ENCODE data around the gene AKT1S1.

Gene AKT1S1

DNA sequence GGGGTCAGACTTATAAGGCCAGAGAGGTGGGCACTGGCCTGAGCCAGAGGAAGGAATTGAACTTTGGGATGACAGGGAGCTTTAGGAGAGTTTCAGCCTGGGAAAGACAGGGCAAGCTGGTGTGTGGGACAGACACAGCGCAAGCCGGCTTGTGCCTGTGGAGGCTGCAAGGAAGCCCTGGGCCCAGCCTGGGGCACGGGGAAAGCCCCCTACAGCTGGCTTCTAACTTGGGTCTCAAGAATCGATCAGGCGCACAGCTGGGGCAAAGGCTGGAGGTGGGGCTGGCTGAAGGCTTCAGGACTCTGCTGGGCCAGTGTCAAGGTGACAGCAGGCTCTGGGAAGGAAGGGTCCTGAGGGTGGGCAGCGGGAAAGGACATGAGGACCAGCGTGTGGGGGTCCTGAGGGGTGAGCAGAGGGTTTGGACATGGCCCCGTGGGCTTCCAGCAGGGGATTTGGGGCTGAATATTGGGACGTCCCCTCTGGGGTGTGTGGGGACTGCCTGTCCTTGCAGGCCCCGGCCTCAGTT, 23.2 kb downstream of the AKT1S1 start:
- DNase-seq (ENCODE audit: low spot score) = no peak

DNA sequence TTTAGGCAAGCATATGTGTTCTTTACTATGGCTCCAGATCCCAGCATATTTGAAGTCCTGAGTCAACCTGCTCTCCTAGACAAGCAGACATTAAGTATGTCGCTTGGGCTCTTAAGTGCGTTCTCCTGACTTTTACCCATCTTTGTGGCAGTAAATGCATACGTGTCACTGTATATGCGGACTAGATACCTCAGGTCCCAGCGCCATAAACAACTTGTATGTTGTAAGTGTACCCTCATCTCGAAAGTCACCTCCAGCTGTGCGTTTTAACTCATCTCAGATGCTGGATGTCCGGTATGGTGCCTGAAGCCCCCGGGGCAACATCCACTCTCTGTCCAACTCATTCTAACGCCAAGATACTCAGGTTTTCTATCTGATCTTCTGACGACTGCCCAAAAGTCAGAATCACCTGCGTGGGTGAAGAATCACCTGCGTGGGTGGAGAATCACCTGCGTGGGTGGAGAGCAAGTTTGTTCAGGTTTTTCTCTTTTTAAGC, 24.5 kb downstream of the AKT1S1 start:
- no peak for DNase-seq (ENCODE audit: low spot score)

DNA sequence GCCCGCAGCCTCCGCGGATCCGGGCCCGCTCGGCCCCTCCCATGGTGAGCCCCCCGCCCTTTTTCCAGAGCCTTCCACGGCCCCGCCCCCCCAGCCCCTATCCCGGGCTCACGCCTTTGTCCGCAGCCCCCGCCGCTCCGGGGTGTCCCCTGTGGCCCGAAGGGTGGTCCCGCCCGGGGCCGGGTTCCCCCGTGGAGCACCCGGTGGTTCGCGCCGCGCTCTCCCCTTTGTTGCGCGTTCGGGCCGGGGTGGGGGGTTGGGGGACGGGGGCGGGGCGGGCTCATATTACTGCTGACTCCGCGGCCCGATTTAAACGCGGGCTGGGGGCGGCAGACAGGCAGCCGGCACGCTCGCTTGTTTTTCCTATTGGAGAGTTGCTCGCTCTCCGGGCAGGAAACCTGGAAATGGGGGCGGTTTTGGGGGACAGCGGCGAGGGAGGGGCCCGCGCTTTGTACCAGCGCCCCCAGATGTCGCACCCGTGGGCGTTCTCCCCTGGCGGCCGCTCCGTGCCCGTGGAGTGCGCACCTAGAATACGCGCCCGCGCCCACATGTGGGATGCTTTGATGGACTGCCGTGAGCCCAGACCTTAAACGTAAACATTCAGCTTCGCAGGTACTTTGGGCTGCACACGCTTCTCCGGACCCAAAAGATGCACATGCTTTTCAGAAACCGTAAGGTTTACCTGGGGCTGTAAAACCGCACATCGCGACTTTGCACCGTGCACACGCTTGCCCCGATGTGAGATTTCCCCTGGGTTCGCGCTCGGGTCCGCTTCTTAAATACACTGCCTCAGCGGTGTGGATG, 25.5 kb downstream of the AKT1S1 start:
- peak; percentile 66 for DNase-seq (ENCODE audit: low spot score)

DNA sequence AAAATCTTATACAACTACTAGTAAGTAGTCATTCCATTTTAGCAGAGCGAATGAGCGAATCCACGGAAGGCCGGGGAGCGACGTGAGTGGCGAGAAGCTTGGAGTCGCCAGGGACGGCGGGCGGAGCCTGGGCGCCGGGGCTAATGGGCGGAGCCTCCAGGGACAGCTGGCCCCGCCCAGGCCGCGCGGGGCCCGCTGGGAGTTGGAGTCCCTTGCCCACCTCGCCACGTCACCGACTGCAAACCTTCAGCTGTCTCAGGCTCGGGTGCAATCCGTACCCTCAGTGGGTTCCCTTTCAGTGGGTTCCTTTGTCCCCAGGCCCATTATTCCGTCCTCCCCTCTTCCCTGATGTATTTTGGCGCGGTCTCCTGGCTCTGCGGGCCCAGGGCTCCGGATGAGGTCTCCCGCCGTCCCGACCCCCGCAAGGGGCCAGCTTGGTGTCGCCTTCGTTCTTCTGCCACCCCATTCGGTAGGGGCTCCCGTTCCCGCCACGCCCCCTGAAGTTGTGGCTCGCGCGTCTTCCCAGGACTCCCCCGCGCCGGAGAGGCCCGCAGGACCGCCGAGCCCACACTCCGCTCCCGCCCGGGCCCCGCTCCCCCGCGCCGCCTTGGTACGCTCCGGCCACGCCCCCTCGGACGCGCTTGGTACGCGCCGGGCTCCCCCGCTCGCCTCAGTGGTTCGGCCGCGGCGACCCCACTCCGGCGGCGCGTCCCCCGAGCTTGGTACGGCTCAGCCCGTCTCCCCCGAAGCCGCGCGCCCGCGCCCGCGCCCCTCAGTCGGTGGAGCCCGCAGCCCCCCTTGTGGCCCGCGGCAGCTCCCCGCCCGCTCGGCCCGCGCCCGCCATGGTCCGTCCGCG, 26.4 kb downstream of the AKT1S1 start, which contains the start of gene PTOV1:
PTOV1 (plus strand) TSS at position 673 of the 856 bp plus-strand sequence.
- peak; percentile 98 for DNase-seq (ENCODE audit: low spot score)

DNA sequence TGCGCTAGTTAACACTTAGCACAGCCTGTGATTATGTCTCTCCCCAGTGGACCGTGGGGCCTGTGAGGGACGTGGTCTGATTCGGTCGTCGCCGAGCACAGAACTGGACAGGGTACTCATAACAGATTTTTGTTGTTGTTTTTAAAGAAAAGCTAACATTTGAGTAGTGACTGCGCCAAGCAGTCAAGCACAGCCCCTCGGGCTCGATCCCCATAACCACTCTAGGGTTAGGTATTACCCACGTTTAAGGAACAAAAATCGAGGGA, 27.0 kb downstream of the AKT1S1 start:
- no peak for DNase-seq (ENCODE audit: low spot score)

DNA sequence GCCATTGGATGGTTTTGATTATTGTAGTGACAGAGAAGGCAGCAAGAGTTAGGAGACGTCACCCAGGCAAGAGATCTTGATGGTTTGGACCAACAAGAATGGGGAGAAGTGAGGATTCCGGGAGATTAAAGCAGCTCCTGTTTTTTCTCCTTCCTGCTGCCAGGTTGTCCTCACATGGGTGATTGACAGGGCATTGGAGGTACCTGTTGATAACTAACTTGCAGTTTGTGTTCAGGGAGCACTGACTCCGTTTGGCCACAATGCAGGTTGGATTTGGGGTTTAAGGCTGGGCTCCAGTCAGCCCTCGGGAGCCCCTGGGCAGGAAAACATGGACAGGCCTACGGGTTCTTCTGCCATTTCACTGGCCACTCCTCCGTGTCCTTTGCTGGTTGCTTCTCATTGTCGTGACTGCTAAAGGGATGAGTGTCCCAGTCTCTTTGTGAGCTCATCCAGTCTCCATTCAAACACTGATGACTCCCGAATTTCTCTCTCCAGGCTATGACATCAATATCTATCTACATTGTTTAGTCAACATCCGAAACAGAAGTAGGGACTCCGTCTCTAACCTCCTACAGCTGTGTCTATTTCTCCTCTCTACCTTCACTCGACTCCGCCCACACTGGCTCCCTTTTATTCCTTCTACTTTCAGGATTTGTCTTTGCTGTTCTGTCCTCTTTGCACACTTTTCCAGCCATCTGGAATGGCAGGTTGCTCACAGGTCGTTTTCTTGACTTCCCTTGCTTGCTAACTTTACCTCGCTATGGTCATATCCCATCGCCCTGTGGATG, 27.5 kb downstream of the AKT1S1 start:
- DNase-seq (ENCODE audit: low spot score) = no peak

DNA sequence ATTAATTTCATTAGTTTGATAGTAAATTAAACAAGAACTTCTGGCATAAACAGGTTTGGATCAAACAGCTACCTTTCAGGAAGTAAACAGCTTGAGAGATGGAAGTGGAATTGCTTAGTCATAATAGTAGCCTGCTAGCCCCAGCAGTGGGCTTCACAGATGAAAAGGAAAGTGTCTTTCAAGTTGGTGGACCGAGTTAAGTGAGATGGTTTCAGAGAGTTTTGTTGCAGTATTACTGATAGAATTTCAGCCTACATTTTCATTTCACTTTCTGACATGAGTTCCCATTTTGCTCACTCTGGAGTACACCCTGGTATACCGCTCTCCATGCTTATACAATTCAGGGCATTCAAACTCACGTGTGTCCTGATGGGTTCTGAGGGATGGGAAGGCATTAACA, 28.2 kb downstream of the AKT1S1 start:
- DNase-seq (ENCODE audit: low spot score) = no peak

DNA sequence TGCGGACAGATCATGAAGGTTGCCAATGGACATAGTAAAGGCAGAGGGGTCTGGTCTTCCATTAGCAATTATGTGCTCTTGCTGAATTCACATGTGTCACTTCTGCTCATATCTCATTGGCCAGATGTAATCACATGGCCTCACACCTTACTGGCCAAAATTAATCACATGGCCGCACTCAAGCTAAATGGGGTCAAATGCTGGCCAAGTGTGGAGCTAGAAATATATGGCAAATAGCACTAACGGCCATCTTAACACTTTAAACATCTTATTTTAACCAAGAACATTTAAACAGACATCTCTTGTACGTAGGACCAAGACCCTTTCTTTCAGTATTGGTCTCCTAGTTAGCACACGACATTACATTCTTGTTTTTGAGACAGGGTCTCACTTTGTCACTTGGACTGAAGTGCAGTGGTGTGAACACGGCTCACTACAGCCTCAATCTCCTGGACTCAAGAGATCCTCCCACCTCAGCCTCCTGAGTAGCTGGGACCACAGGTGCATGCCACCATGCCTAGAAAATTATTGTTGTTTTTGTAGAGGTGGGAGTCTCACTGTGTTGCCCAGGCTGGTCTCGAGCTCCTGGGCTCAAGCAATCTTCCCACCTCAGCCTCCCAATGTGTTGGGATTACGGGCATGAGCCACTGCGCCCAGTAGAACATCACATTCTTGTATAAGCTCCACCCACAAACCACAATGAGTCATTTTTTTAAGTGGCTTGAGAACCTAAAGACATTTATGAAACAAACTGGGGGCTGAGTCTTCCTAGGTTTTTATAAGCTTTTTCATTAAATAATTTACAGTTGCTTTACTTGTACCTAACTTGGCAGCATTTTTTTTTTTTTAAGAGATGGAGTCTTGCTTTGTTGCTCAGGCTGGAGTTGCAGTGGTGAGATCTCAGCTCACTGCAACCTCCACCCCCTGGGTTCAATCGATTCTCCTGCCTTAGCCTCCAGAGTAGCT, 29.1 kb downstream of the AKT1S1 start:
- peak; percentile 41 for DNase-seq (ENCODE audit: low spot score)

DNA sequence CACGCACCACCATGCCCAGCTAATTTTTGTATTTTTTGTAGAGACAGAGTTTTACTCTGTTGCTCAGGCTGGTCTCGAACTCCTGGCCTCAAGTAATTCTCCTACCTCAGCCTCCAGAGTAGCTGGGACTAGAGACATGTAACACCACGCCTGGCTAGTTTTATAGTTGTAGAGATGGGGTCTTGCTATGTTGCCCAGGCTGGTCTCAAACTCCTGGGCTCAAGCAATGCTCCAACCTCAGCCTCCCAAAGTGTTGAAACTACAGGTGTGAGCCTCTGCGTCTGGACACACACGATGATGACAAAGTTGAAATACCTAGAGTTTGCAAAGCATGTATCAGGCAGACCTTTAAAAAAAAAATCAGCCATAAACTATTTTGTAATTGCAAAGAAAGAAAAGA, 30.7 kb downstream of the AKT1S1 start:
- DNase-seq (ENCODE audit: low spot score) = no peak

DNA sequence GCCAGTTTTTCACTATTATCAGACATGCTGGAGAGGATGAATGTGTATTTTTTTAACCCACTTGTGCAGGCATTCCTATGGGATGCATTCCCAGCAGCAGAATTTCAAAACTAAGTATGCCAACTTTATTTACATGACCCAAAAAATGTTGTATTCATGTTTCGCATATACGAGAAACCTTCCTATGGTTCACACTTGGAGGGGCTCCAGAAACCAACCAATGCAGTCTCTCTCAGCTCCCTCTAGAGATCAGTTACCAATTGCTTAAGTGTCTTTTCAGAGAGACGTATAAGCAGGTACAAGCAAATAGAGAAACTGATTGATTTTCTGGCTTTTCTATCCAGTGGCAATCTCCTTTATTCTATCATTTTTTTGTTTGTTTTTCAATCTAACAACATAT, 31.7 kb downstream of the AKT1S1 start:
- no peak for DNase-seq (ENCODE audit: low spot score)

DNA sequence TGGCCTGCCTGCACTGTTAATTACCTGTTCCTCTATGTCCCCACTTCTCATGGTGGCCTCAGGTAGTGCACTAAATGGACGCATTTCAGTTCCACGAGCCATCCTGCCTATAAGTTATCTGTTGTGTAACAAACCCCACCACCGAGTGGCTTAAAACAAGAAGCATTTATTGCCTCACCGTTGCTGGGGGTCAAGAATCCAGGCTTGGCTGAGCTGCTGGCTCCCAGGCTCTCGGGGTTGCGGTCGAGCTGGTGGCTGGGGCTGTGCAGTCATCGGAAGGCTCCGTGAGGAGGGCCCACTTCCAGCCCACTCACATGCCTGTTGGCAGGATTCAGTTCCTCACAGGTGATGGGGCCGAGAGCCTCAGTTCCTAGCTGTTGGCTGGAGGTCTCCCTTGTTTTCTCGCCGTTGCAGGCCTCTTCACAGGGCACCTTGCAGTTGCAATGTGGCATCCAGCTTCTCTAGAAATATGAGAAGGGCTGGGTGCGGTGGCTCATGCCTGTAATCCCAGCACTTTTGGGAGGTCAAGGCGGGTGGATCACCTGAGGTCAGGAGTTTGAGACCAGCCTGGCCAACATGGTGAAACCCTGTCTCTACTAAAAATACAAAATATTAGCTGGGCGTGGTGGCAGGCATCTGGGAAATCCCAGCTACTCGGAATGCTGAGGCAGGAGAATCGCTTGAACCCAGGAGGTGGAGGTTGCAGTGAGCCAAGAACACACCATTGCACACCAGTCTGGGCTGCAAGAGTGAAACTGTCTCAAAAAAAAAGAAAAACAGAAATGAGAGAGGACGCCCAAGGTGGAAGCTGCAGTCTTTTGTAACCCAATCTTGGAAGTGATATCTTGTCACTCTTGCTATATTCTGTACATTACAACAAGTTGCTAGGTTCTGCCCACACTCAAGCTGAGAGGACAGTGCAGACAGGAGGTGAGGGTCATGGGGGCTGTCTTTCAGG, 32.7 kb downstream of the AKT1S1 start:
- DNase-seq (ENCODE audit: low spot score) = no peak

DNA sequence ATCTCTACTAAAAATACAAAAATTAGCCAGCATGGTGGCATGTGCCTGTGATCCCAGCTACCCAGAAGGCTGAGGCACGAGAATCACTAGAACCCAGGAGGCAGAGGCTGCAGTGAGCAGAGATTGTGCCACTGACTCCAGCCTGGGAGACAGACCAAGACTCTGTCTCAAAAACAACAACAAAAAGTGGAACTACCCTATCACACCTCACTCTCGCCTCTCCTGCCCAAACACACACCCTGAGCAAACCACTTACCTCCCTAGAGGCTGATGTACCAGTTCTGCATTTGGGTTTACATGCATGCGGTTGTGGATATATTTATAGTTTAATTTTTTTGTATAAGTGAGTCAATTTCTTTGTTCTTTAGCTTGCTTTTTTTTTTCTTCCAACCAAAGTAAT, 33.9 kb downstream of the AKT1S1 start:
- no peak for DNase-seq (ENCODE audit: low spot score)

DNA sequence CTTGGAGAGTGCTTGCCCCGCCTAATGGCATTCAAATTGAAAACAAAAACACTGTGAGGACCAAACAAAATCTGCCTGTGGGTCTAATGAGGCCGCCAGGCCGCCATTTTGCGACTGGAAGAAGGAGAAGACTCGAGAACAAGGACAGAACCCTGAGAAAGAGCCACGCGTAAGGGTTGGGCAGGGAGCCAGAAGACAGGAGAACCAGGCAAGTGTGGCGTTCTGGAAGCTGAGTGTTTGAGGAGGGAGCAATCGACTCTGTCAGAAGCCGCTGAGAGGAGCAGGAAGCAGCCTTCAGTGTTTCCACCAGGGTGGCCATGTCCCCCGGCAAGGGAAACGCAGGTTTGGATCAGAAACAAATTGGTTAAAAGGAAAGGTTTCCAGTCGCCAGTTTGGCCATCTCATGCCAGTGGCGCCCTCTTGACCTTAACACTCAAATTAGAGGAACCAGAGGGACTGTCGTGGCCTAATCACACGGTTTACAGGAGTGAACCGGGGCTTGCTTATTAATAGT, 36.4 kb downstream of the AKT1S1 start:
- DNase-seq (ENCODE audit: low spot score) = no peak

DNA sequence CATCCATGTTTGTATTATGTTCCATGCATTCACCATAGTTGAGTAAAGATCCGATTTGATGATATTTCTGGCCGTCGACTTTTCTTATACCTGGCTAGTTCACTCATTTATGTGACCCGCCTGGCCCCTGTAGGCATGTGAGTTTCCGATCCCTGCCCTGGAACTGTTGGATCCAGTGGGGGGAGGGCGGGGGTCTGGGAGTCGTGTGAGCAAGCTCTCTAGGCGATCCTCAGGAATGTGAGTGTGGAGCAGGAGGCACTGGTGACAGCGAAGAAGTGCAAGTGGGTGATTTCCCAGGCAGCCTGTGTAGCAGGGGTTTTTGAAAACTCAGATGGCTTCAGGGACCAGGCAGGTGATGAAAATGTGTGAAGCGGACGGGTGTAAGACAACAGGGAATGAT, 36.8 kb downstream of the AKT1S1 start:
- no peak for DNase-seq (ENCODE audit: low spot score)

DNA sequence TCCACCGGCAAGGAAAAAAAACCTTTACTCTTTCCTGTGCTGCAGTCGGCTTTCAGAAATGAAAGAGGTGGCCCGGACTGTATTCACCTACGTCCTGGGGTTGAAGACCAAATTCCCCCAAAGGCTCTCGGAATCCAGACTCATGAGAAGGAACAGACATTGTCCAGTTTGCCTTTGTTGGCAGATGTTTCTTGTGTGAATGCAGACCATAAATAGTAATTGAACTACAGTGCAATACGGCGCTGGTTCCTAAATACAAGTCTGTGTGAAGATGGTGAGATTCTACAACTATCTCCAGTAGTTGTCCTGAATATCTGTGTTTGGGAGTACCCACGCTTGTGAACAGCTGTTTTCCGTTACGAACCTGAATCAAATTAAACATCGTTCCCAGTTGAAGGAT, 37.4 kb downstream of the AKT1S1 start:
- DNase-seq (ENCODE audit: low spot score) = no peak

DNA sequence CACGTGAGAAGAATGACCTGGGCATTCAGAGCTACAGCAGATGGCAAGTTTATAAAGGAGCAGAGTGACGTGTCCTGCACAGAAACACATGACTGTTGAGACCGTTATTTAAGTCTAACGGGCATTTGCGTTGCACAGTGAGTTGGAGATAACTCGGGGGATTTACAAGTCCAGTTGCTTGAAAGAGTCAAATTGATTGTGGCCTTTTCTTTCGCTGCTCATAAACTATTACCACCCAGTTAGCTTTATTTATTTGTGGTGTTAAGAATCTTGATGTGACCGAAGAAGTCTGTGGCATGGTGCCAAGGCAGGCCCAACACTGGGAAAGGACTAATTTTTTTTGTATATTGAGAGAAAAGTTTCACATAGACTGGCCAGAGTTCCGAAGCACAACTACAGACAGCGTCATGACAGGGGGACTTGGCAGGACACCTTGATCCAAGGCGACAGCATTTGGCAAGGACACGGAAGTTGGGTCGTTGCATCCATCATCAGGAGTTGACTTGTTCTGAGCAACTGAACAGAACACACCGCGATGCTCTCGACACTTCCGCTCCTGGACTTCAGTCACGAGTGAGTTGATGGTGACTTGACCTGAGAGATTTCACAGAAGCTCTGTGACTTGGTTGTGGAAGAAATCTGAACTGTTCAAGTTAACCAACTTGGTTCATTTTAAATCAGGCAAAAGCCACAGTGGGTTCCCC, 38.1 kb downstream of the AKT1S1 start:
- no peak for DNase-seq (ENCODE audit: low spot score)

DNA sequence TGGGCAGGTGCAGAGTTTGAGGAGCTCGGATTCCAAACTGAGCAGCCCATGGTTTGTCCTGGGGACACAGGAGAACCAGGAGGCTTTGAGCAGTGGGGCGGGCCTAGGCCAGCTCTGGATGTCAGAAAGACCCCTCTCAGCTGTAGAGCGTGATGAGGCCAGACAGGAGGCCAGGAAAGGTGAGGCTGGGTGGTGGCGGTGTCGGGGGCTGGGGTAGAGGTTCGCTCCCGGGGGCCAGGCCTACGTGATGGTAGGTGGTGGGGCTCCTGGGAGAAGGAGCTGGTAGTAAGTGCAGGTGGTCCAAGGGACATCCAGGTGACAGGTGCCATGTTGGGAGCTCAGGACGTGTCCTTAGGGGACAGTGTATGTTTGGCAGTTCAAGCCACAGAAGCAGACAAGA, 39.7 kb downstream of the AKT1S1 start:
- no peak for DNase-seq (ENCODE audit: low spot score)

DNA sequence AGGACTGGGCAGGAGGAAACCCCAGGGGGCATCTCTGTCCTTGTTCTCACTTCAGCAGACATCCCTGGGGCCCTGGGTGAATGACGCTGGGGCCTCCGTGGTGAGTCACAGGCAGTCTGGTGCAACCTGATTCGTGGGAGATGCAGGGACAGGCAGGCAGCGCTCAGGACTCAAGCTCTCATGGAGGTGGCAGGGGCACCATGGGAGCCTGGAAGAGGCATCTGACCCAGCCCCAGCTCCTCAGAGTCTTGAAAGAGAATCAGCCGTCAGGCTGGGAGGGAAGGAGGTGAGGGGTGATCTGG, 40.2 kb downstream of the AKT1S1 start:
- no peak for DNase-seq (ENCODE audit: low spot score)
